IPS-18a (cell line): Measurements from ENCODE around the gene RHBDD1.
"Not testable (repeated sequence)": the region's sequence is repeated elsewhere in the genome, so short reads cannot be mapped to it uniquely, and the experiment has no call there.

Source experiments
- H3K27ac ChIP-seq: one replicate; pipeline ENCODE4 v1.5.1; 2013; ENCODE audit warnings: low read length
- H3K27me3 ChIP-seq: one replicate; pipeline ENCODE4 v1.6.1; 2013; ENCODE audit warnings: mild to moderate bottlenecking, low read length; ENCODE audit not compliant: control insufficient read depth, insufficient read depth
- H3K36me3 ChIP-seq: one replicate; pipeline ENCODE4 v1.6.1; 2013; ENCODE audit warnings: low read depth, low read length; ENCODE audit not compliant: control insufficient read depth
- H3K4me1 ChIP-seq: one replicate; pipeline ENCODE4 v1.6.1; 2013; ENCODE audit warnings: low read depth, low read length; ENCODE audit not compliant: control insufficient read depth
- H3K4me3 ChIP-seq: one replicate; pipeline ENCODE4 v1.5.1; 2013; ENCODE audit warnings: low read length
- H3K9ac ChIP-seq: one replicate; pipeline ENCODE4 v1.6.1; 2013; ENCODE audit warnings: mild to moderate bottlenecking, low read length, moderate library complexity
- H3K9me3 ChIP-seq: one replicate; pipeline ENCODE4 v1.6.1; 2013; ENCODE audit warnings: low read depth, low read length; ENCODE audit not compliant: control insufficient read depth

RHBDD1 gene

GRCh38 chr2:226800941-226801784 lies 34.7 kb upstream of the RHBDD1 start:
- Histone ChIP-seq H3K9me3 (no peaks in the 10 kb centered on the region), H3K27ac (no peak overlapping the region), H3K4me3 (peak overlapping the region; percentile 91), H3K9ac (no peak overlapping the region), H3K27me3 (no peaks in the 10 kb centered on the region), H3K4me1 (peaks cover 17% of the 10 kb centered on the region), H3K36me3 (peaks cover 5% of the 10 kb centered on the region)

- H3K36me3 ChIP-seq: no peaks in the 10 kb centered on the region
- no peak overlapping the region for H3K9ac ChIP-seq
- no peaks in the 10 kb centered on the region for H3K9me3 ChIP-seq
- no peak overlapping the region for H3K4me3 ChIP-seq
- H3K4me1 ChIP-seq: peaks cover 17% of the 10 kb centered on the region
- H3K27ac ChIP-seq: no peak overlapping the region
- H3K27me3 ChIP-seq: no peaks in the 10 kb centered on the region
Measured at GRCh38 chr2:226802573-226802972, 33.3 kb upstream of the RHBDD1 start.

- no peaks in the 10 kb centered on the region for H3K9me3 ChIP-seq
- no peak overlapping the region for H3K4me3 ChIP-seq
- H3K27me3 ChIP-seq: no peaks in the 10 kb centered on the region
- peaks cover 12% of the 10 kb centered on the region for H3K4me1 ChIP-seq
- H3K36me3 ChIP-seq: no peaks in the 10 kb centered on the region
- H3K27ac ChIP-seq: no peak overlapping the region
- H3K9ac ChIP-seq: no peak overlapping the region
Measured at GRCh38 chr2:226803410-226803809, 32.4 kb upstream of the RHBDD1 start.

GRCh38 chr2:226813148-226813701 lies 22.6 kb upstream of the RHBDD1 start:
- Histone ChIP-seq H3K27me3 (no peaks in the 10 kb centered on the region), H3K27ac (no peak overlapping the region), H3K9me3 (no peaks in the 10 kb centered on the region), H3K4me3 (no peak overlapping the region), H3K4me1 (peaks cover 10% of the 10 kb centered on the region), H3K36me3 (no peaks in the 10 kb centered on the region), H3K9ac (no peak overlapping the region)

GRCh38 chr2:226818930-226819329 lies 16.9 kb upstream of the RHBDD1 start:
- Histone ChIP-seq H3K4me1 (no peaks in the 10 kb centered on the region), H3K9me3 (no peaks in the 10 kb centered on the region), H3K9ac (no peak overlapping the region)

GRCh38 chr2:226825056-226825455 lies 10.8 kb upstream of the RHBDD1 start:
- no peaks in the 10 kb centered on the region for H3K4me1 ChIP-seq
- no peak overlapping the region for H3K4me3 ChIP-seq
- H3K9ac ChIP-seq: no peak overlapping the region
- H3K27me3 ChIP-seq: no peaks in the 10 kb centered on the region
- no peak overlapping the region for H3K27ac ChIP-seq
- no peaks in the 10 kb centered on the region for H3K9me3 ChIP-seq
- H3K36me3 ChIP-seq: no peaks in the 10 kb centered on the region

More at GRCh38 chr2:226818930-226819329, 16.9 kb upstream of the RHBDD1 start:
- Histone ChIP-seq H3K27ac (no peak overlapping the region), H3K27me3 (no peaks in the 10 kb centered on the region), H3K36me3 (no peaks in the 10 kb centered on the region), H3K4me3 (no peak overlapping the region)

GRCh38 chr2:226828191-226828590 lies 7.7 kb upstream of the RHBDD1 start:
- Histone ChIP-seq H3K27me3 (no peaks in the 10 kb centered on the region), H3K9ac (no peak overlapping the region), H3K27ac (no peak overlapping the region), H3K4me1 (no peaks in the 10 kb centered on the region), H3K4me3 (no peak overlapping the region), H3K9me3 (no peaks in the 10 kb centered on the region), H3K36me3 (no peaks in the 10 kb centered on the region)

GRCh38 chr2:226829721-226830631 lies 5.9 kb upstream of the RHBDD1 start:
- Histone ChIP-seq H3K27ac (no peak overlapping the region), H3K27me3 (peaks cover 9% of the 10 kb centered on the region), H3K4me1 (no peaks in the 10 kb centered on the region), H3K4me3 (no peak overlapping the region), H3K9me3 (no peaks in the 10 kb centered on the region), H3K9ac (no peak overlapping the region), H3K36me3 (no peaks in the 10 kb centered on the region)

GRCh38 chr2:226831266-226831665 lies 4.6 kb upstream of the RHBDD1 start:
- Histone ChIP-seq H3K4me3 (no peak overlapping the region), H3K4me1 (peaks cover under 1% of the 10 kb centered on the region), H3K36me3 (no peaks in the 10 kb centered on the region), H3K9me3 (no peaks in the 10 kb centered on the region), H3K27me3 (peaks cover 12% of the 10 kb centered on the region), H3K27ac (no peak overlapping the region), H3K9ac (no peak overlapping the region)

- H3K9ac ChIP-seq: no peak overlapping the region
Measured at GRCh38 chr2:226832061-226832460, 3.8 kb upstream of the RHBDD1 start.

GRCh38 chr2:226834880-226835279 lies 974 bp upstream of the RHBDD1 start:
- H3K9me3 ChIP-seq, H3K4me1 ChIP-seq, H3K27ac ChIP-seq, H3K36me3 ChIP-seq: not testable (repeated sequence)
- H3K4me3 ChIP-seq: peak overlapping the region; percentile 83
- peaks cover 12% of the 10 kb centered on the region for H3K27me3 ChIP-seq
- H3K9ac ChIP-seq: peak overlapping the region; percentile 79

More at GRCh38 chr2:226832061-226832460, 3.8 kb upstream of the RHBDD1 start:
- H3K36me3 ChIP-seq: no peaks in the 10 kb centered on the region
- no peak overlapping the region for H3K27ac ChIP-seq
- no peak overlapping the region for H3K4me3 ChIP-seq
- peaks cover 12% of the 10 kb centered on the region for H3K27me3 ChIP-seq
- H3K4me1 ChIP-seq: peaks cover 7% of the 10 kb centered on the region
- no peaks in the 10 kb centered on the region for H3K9me3 ChIP-seq
